ENCODE results near the gene STARD13.

The STARD13 gene, protein sequence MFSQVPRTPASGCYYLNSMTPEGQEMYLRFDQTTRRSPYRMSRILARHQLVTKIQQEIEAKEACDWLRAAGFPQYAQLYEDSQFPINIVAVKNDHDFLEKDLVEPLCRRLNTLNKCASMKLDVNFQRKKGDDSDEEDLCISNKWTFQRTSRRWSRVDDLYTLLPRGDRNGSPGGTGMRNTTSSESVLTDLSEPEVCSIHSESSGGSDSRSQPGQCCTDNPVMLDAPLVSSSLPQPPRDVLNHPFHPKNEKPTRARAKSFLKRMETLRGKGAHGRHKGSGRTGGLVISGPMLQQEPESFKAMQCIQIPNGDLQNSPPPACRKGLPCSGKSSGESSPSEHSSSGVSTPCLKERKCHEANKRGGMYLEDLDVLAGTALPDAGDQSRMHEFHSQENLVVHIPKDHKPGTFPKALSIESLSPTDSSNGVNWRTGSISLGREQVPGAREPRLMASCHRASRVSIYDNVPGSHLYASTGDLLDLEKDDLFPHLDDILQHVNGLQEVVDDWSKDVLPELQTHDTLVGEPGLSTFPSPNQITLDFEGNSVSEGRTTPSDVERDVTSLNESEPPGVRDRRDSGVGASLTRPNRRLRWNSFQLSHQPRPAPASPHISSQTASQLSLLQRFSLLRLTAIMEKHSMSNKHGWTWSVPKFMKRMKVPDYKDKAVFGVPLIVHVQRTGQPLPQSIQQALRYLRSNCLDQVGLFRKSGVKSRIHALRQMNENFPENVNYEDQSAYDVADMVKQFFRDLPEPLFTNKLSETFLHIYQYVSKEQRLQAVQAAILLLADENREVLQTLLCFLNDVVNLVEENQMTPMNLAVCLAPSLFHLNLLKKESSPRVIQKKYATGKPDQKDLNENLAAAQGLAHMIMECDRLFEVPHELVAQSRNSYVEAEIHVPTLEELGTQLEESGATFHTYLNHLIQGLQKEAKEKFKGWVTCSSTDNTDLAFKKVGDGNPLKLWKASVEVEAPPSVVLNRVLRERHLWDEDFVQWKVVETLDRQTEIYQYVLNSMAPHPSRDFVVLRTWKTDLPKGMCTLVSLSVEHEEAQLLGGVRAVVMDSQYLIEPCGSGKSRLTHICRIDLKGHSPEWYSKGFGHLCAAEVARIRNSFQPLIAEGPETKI

GRCh38 chr13:33285420-33286124 lies at the start of gene STARD13:
Gene STARD13, minus strand, starts transcription at chr13:33285755. Its CDS starts 117 bp downstream, at chr13:33285638.
- peak; percentile 99 for DNase-seq (ENCODE audit: low read depth, low spot score)

DNA sequence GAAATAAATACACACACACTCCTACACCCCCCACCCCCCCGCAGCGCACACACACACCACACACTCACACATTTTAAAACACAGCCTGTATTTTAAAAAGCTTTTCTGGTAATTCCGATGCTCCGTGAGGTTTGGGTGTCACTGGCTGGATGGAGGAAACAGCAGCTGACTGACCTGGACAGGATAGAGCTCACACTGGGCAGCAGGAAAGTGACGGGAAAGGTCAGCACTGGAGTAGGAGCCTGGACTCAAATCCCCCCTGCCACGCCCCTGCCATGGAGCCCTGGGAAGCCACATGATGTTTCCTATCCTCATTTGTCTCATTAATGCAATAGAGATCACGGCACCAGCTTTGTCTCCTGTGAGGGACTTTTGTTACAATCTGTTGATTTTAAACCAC lies 49.3 kb upstream of the STARD13 start:
- no peak for DNase-seq (ENCODE audit: low read depth, low spot score)

DNA sequence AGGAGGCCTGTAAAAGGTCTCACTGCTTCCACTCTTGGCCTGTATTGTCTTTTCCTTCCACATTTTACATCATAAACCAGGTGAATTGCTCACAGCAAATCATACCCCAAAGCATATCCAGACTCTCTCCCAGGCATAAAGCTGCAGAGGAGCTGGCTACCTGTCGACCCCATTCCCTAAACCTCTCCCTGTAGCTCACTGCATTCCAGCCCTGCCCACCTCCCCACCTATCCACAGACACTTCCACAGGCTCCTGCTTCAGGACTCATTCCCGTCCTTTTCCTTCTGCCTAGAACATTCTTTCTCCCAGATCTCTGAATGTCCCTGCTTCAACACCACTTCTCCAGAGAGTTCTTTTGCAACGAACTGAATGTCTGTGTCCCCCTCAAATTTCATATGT lies 46.4 kb upstream of the STARD13 start:
- DNase-seq (ENCODE audit: low read depth, low spot score), result no peak

- no peak for DNase-seq (ENCODE audit: low read depth, low spot score)
Observed at GRCh38 chr13:33330483-33330882, 44.9 kb upstream of the STARD13 start.

GRCh38 chr13:33328701-33329100 lies 43.1 kb upstream of the STARD13 start:
- DNase-seq (ENCODE audit: low read depth, low spot score), result no peak

- DNase-seq (ENCODE audit: low read depth, low spot score), result no peak
Observed at GRCh38 chr13:33326723-33327122, 41.2 kb upstream of the STARD13 start.

DNA sequence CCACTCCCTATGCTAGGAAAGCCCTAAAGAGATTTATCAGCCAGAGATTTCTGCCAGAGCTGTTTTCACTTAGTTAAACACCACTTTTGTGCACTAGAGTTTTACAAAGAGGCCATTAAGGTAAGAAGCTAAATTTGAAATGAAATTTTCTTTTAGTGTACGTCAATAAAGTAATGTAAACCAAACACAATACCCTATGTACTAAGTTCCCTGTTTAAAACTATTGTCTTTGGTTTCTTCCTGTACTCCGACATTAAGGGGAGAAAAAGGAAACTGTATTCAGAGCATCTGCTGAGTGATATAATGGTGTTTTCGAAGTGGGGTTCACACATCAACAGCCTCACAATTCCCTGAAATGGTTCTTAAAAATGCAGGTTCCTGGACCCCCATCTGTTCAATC lies 40.7 kb upstream of the STARD13 start:
- DNase-seq (ENCODE audit: low read depth, low spot score), result no peak

DNA sequence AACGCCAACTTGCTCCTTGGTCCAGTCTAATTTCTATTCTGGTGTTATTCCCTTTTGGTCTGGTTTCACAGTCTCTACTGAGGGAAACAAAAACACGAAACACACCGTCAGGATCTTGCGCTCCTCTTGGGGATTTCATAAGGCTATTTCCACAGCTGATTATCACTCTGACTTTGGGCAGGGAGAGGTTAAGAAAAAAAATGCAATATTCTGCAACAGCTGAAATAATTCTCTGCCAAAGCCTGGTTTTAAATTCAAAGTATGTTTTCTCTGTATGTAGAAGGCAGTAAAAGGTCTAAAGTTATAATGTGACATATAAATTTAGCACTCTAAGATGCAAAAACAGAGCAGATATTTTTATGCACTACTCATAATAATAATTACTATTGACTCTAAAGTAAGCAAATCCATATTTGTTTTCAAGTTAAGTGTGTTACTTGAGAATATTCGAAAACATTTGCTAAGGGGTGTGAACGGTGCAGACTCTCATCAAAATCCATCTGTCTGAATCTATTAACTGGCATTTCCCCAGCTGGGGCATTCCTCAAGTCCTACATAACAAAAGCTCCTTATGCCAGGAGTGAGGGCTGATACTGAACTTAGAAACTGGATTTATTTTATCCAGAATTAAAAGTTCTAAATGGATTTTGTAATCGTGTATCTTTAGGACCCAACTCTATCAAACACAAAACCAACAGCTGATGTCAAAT lies 38.4 kb upstream of the STARD13 start:
- no peak for DNase-seq (ENCODE audit: low read depth, low spot score)

DNA sequence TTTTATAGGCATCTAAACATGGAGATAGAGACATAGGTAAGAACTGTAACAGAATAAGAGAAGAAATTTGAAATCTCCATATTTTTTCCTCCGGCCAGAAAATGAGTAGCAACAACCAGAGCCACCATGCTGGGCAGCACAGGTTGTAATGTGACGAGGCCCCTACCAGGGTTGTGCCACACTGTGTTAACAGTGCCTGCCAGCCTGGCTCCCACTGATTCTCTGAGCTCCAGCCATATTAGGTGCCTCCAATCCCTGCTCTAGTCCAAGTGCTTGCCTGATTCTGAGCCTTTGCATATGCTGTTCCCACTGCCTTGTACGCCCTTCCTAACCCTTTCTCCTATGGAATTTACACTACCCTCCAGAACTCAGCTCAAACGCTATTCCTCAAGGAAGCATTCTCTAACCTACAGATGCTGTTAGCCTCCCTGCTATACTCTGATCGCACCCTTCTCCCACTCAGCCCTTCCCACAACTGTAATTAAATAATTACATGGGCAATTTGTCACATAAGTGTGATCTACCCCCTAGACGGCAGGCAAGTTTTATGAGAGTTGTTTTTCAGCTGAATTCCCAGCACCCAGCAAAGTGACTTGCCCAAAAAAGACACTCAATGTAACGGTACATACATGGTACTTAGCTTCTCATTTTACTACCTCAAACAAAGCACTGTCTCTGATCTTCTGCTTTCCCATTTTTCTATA lies 37.6 kb upstream of the STARD13 start:
- DNase-seq (ENCODE audit: low read depth, low spot score), result no peak

DNA sequence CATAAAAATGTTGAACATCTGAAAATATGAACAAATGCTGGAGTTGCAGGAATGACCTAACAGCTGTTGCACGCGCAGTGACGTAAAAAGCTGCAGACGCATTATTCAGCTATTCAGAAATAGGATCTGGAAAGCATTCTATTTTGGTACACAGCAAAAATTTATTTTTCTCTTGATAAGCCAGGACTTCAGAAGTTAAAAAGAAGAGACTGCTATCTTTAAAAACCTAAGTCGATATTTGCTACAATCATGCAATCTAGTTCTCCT lies 36.9 kb upstream of the STARD13 start:
- no peak for DNase-seq (ENCODE audit: low read depth, low spot score)

DNA sequence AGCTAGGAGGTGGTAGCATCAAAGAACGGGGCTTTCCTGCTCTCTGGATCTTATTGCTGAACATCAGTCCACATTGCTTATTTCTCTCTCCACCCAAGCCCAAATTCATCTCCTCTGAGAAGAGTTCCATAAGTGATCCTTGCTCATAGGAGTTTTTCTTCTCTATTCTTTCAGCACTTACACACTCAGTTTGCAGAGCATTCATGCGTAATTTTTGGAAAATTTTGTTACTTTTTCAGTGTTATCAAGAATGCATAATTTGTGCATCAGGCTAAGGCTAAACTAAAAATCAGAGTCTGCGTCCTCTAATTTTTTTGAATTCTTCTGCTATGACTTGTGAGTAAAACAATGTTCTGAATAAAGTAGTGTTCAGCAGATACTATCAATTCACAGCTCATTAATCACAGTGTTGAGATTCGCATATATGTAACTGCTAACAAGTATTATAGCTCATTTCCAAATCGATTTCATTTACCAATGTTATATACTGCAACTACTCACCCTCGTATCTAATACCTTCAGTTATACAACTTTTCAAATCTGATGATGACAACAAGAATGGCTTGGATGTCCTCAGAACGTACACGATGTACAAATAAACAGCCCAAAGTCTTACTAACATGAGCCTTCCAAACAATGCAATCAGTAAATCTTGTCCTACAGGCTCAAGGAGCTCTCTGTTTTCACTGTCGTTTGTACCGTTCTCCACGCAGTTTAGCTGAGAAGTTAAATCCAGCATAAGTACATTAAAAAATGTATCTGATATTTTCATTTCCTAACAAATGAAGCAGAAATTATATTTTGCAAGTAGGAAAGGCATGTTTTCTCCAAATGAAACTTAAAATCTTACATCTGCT lies 36.4 kb upstream of the STARD13 start:
- no peak for DNase-seq (ENCODE audit: low read depth, low spot score)

DNA sequence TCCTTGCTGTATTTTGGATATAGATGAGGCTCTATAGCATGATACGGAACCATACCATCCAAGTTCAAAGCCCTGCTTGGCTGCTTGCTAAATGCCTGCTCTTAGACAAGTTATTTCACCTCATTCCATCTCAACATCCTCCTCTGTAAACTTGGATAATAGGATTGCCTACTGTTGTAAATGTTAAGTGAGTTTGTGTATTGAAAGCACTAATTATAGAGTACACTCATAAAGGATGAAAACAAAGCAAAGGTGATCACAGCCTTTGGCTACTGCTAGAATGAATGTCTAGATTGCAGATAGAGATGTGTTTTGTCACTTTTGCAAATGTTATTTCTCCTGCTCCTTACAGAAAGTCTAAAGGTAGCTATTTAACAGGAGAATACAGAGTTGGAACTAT lies 34.3 kb upstream of the STARD13 start:
- DNase-seq (ENCODE audit: low read depth, low spot score), result no peak

- no peak for DNase-seq (ENCODE audit: low read depth, low spot score)
Observed at GRCh38 chr13:33318744-33319143, 33.2 kb upstream of the STARD13 start.

DNA sequence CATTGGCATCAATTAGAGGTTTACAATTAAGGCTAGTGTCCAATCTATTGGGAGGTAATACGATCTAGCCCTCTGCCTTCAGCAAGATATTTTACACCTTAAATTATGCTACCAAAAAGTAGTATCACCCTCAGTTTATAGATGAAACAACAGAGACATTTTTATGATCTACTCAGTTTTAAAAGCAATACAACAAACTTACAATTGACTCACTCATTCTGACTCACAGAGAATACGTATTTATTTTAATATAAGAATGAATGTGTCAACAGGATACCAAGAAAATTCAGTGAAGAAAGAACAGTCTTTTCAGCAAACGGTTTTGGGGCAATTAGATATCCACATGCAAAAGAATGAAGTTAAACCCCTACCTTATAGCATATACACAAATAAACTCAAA lies 32.5 kb upstream of the STARD13 start:
- DNase-seq (ENCODE audit: low read depth, low spot score), result no peak

- peak; percentile 10 for DNase-seq (ENCODE audit: low read depth, low spot score)
Observed at GRCh38 chr13:33316890-33317289, 31.3 kb upstream of the STARD13 start.

- DNase-seq (ENCODE audit: low read depth, low spot score), result no peak
Observed at GRCh38 chr13:33313504-33313903, 27.9 kb upstream of the STARD13 start.

GRCh38 chr13:33312861-33313212 lies 27.3 kb upstream of the STARD13 start:
- no peak for DNase-seq (ENCODE audit: low read depth, low spot score)

GRCh38 chr13:33312150-33312860 lies 26.8 kb upstream of the STARD13 start:
- DNase-seq (ENCODE audit: low read depth, low spot score), result no peak

GRCh38 chr13:33311040-33311439 lies 25.5 kb upstream of the STARD13 start:
- DNase-seq (ENCODE audit: low read depth, low spot score), result no peak
